NB4 (cell line): ENCODE measurements around the gene TEX2.

Experiments
- DNase-seq: peaks from one replicate; pipeline ENCODE4 v3.0.0; 2010; ENCODE audit warnings: low read depth
- H3K4me3 ChIP-seq: one replicate; pipeline ENCODE4 v1.5.1; 2011; ENCODE audit warnings: mild to moderate bottlenecking, low read depth, low read length, moderate library complexity
- CTCF ChIP-seq: IDR thresholded peaks from one replicate; pipeline ENCODE4 v1.5.1; 2012; ENCODE audit warnings: low read depth, low read length
- MAX ChIP-seq: IDR thresholded peaks from 2 replicates; pipeline ENCODE4 v1.6.1; 2011; ENCODE audit warnings: low read depth, low read length
- MYC ChIP-seq: IDR thresholded peaks from 2 replicates; pipeline ENCODE4 v1.6.1; 2011; ENCODE audit warnings: low read depth, low read length
- POLR2A ChIP-seq: IDR thresholded peaks from 2 replicates; pipeline ENCODE4 v1.6.1; 2011; ENCODE audit warnings: mild to moderate bottlenecking; ENCODE audit not compliant: insufficient read length; ENCODE audit errors: extremely low read depth

The TEX2 gene

GRCh38 chr17:64145751-64146417 lies 117.2 kb downstream of the TEX2 start:
- peak; percentile 99 for DNase-seq
- TF ChIP-seq MYC (peak; percentile 94), CTCF (no peak), MAX (peak; percentile 100), POLR2A (peak; percentile 100)
- peak overlapping the region; percentile 99 for H3K4me3 ChIP-seq

- peak overlapping the region; percentile 99 for H3K4me3 ChIP-seq
- no peak for TF ChIP-seq MYC
- TF ChIP-seq POLR2A, result no peak
- no peak for TF ChIP-seq MAX
- TF ChIP-seq CTCF, result no peak
- no peak for DNase-seq
These were observed 117.7 kb downstream of the TEX2 start for GRCh38 chr17:64145375-64145750.

- H3K4me3 ChIP-seq, result no peak overlapping the region
- TF ChIP-seq MYC, result no peak
- TF ChIP-seq CTCF, result no peak
- no peak for TF ChIP-seq POLR2A
- no peak for TF ChIP-seq MAX
- no peak for DNase-seq
These were observed 123.5 kb downstream of the TEX2 start for GRCh38 chr17:64139542-64139941.

GRCh38 chr17:64138441-64138840 lies 124.6 kb downstream of the TEX2 start:
- no peak overlapping the region for H3K4me3 ChIP-seq
- DNase-seq, result no peak
- no peak for TF ChIP-seq CTCF
- no peak for TF ChIP-seq MYC
- no peak for TF ChIP-seq MAX
- no peak for TF ChIP-seq POLR2A

- H3K4me3 ChIP-seq, result no peak overlapping the region
- no peak for TF ChIP-seq POLR2A
- TF ChIP-seq CTCF, result no peak
- no peak for TF ChIP-seq MAX
- TF ChIP-seq MYC, result no peak
- no peak for DNase-seq
These were observed 128.1 kb downstream of the TEX2 start for GRCh38 chr17:64135000-64135399.
